ENCODE data around the gene SHPK. TPM values are rescaled to one million over a fixed set of nuclear protein-coding genes. Genes with fewer than 3 reads are reported as not detected.

Gene SHPK
- total RNA-seq, 2 donors from 2014 or later, result 10.5 to 16.1 TPM

DNA sequence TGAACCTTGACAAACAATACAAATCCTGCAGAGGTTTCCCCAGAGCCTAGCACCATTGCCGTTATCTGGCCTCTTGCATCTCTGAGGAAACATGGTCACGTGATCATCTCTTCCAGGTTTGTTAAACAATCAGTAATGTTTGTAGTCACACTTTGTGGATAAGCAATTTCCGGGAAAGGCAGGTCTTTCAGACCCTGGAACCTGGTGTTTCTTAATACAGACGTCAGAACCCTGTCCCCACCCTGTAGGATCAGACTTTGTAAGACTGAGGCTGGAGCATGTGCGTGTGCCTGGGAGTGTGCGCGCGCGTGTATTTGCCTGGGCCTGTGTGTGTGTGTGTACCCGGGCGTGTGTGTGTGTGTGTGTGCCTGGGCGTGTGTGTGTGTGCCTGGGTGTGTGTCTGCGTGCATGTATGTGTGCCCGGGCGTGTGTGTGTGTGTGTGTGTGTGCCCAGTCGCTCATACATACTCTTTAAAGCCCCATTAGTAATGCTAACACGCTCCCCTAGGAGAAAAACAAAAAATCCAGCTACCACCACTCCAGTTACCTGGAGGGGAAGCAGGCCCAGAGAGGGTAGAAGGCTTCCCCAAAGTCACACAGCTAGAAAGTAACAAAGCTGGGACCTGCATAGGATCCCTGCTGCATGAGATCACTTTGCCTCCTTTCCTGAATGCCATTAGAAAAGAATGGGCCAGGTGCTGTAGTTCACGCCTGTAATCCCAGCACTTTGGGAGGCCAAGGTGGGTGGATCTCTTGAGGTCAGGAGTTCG is 5.9 kb upstream of the SHPK start:
- TF ChIP-seq, protein P1, sequence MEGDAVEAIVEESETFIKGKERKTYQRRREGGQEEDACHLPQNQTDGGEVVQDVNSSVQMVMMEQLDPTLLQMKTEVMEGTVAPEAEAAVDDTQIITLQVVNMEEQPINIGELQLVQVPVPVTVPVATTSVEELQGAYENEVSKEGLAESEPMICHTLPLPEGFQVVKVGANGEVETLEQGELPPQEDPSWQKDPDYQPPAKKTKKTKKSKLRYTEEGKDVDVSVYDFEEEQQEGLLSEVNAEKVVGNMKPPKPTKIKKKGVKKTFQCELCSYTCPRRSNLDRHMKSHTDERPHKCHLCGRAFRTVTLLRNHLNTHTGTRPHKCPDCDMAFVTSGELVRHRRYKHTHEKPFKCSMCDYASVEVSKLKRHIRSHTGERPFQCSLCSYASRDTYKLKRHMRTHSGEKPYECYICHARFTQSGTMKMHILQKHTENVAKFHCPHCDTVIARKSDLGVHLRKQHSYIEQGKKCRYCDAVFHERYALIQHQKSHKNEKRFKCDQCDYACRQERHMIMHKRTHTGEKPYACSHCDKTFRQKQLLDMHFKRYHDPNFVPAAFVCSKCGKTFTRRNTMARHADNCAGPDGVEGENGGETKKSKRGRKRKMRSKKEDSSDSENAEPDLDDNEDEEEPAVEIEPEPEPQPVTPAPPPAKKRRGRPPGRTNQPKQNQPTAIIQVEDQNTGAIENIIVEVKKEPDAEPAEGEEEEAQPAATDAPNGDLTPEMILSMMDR (IDR thresholded peaks at IDR 0.05), result no peak
- DNase-seq (ENCODE audit: low spot score) (no peak), ATAC-seq (ENCODE audit: insufficient number of reproducible peaks, low FRiP score, low read depth) (no peak)
- Histone ChIP-seq H3K27me3 (replicated peaks; ENCODE audit: insufficient read depth) (no peaks in the 10 kb centered on the region), H3K9me3 (no peaks in the 10 kb centered on the region), H3K27ac (no peak overlapping the region), H3K36me3 (no peaks in the 10 kb centered on the region), H3K4me3 (no peak overlapping the region), H3K4me1 (ENCODE audit: control insufficient read depth in 1 of 2, low read depth in 2 of 2) (peaks cover 10 to 12% of the 10 kb centered on the region in 2 donors)

DNA sequence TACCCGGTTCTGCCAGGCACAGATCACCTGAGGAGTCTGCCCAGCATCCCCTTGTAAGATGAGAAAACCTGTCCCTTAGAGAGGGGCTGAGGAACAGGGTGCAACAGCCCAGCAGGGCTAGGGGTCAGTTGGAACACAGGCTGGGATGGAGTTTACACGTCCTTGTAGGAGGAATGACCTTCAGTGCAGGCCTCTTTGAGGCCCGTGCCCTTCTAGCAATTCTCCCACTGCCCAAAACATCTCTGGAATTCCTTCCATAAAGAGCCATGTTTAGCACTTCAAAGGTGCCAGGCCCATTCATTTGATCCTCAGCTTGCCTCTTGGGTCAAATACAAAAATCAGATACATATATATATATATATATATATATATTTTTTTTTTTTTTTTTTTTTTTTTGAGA is 5.0 kb upstream of the SHPK start:
- Histone ChIP-seq H3K4me1 (ENCODE audit: control insufficient read depth in 1 of 2, low read depth in 2 of 2) (peaks cover 12% of the 10 kb centered on the region in 2 donors), H3K27ac (peak overlapping the region; percentile 6 to 14), H3K9me3 (no peaks in the 10 kb centered on the region), H3K4me3 (no peak overlapping the region), H3K36me3 (no peaks in the 10 kb centered on the region), H3K27me3 (replicated peaks; ENCODE audit: insufficient read depth) (no peaks in the 10 kb centered on the region)
- TF ChIP-seq, protein P1 (IDR thresholded peaks at IDR 0.05), result no peak
- no peak for DNase-seq (ENCODE audit: low spot score)
- no peak for ATAC-seq (ENCODE audit: insufficient number of reproducible peaks, low FRiP score, low read depth)

GRCh38 chr17:3639981-3640596 is 4.0 kb upstream of the SHPK start:
- ATAC-seq (ENCODE audit: insufficient number of reproducible peaks, low FRiP score, low read depth) (no peak), DNase-seq (ENCODE audit: low spot score) (no peak)
- TF ChIP-seq, protein P1 (IDR thresholded peaks at IDR 0.05), result no peak
- Histone ChIP-seq H3K4me3 (no peak overlapping the region), H3K9me3 (no peaks in the 10 kb centered on the region), H3K4me1 (ENCODE audit: control insufficient read depth in 1 of 2, low read depth in 2 of 2) (peaks cover 16% of the 10 kb centered on the region in 2 donors), H3K36me3 (no peaks in the 10 kb centered on the region), H3K27ac (peak overlapping the region; percentile 6 to 14), H3K27me3 (replicated peaks; ENCODE audit: insufficient read depth) (no peaks in the 10 kb centered on the region)

- ATAC-seq (ENCODE audit: insufficient number of reproducible peaks, low FRiP score, low read depth) (no peak), DNase-seq (ENCODE audit: low spot score) (no peak)
- H3K4me3 ChIP-seq, result peak overlapping the region; percentile 96
- no peaks in the 10 kb centered on the region for H3K9me3 ChIP-seq
- H3K36me3 ChIP-seq, result no peaks in the 10 kb centered on the region
- TF ChIP-seq, protein P1 (IDR thresholded peaks at IDR 0.05), result peak; percentile 11
- H3K27me3 ChIP-seq (replicated peaks; ENCODE audit: insufficient read depth), result no peaks in the 10 kb centered on the region
- H3K4me1 ChIP-seq (ENCODE audit: control insufficient read depth in 1 of 2, low read depth in 2 of 2), result peaks cover 20 to 25% of the 10 kb centered on the region in 2 donors
- peak overlapping the region; percentile 96 to 98 for H3K27ac ChIP-seq
These were observed 891 bp upstream of the SHPK start for GRCh38 chr17:3636908-3637373.

DNA sequence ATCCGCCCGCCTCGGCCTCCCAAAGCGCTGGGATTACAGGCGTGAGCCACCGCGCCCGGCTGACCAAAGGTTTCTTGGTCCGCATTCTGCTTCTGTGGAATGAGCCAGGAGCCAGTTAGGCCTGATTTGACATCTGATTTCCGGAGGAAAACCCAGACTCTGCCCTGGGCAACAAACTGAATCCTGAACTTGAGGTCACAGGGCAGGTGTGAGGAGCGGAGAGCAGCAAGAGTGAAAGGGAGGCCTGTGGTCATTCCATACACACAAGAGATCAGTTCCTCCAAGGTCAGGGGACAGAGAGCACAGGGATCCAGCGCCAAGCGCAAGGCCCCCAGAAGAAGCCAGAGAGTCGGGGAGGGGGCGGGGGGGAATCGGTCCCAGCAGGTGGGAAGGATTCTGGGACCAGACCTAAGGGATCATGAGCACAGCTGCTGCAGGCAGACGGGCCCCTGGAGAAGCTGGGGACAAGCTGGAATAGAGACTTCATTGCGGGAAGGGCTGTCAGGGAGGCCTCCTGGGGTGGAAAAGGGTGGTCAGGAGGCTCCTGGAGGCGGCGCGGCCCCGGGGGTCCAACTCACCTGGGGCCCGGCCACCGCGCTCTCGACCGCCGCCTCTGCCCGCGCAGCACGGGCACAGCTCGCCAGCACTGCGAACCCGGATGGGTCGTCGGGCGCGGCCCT is 436 bp downstream of the SHPK start:
- Histone ChIP-seq H3K9me3 (no peaks in the 10 kb centered on the region), H3K4me1 (ENCODE audit: control insufficient read depth in 1 of 2, low read depth in 2 of 2) (peaks cover 20 to 25% of the 10 kb centered on the region in 2 donors), H3K36me3 (no peaks in the 10 kb centered on the region), H3K27me3 (replicated peaks; ENCODE audit: insufficient read depth) (no peaks in the 10 kb centered on the region), H3K4me3 (peak overlapping the region; percentile 96), H3K27ac (peak overlapping the region; percentile 96 to 98)
- DNase-seq (ENCODE audit: low spot score) (no peak), ATAC-seq (ENCODE audit: insufficient number of reproducible peaks, low FRiP score, low read depth) (no peak)
- TF ChIP-seq, protein P1 (IDR thresholded peaks at IDR 0.05), result peak; percentile 17
